Stimulated activated CD4-positive, alpha-beta T cell treated with anti-CD3 and anti-CD28 coated beads, TNF-alpha, amount 100 ng/mL, for 48 hours (primary cell): ENCODE measurements around the gene TOLLIP.

Source experiments
- DNase-seq, 3 donors: peaks; one replicate each; pipeline ENCODE4 v3.0.0-alpha.2; 2020; ENCODE audit warnings: low read depth in 3 of 3

TOLLIP gene

GRCh38 chr11:1298695-1299492 is 10.5 kb downstream of the TOLLIP start:
- DNase-seq, result no peak

- no peak for DNase-seq
Measured at GRCh38 chr11:1297576-1298473, 11.6 kb downstream of the TOLLIP start.

- DNase-seq, result no peak
Measured at GRCh38 chr11:1297011-1297575, 12.3 kb downstream of the TOLLIP start.

- DNase-seq, result no peak
Measured at GRCh38 chr11:1296287-1296686, 13.1 kb downstream of the TOLLIP start.

GRCh38 chr11:1295591-1295990 is 13.8 kb downstream of the TOLLIP start:
- DNase-seq, result no peak

GRCh38 chr11:1295086-1295485 is 14.3 kb downstream of the TOLLIP start:
- DNase-seq, result no peak

- DNase-seq, result no peak
Measured at GRCh38 chr11:1293619-1294015, 15.8 kb downstream of the TOLLIP start.

GRCh38 chr11:1292644-1293618 is 16.5 kb downstream of the TOLLIP start:
- DNase-seq, result no peak

- no peak for DNase-seq
Measured at GRCh38 chr11:1292018-1292643, 17.3 kb downstream of the TOLLIP start.

GRCh38 chr11:1291295-1292017 is 18.0 kb downstream of the TOLLIP start:
- DNase-seq, result no peak

GRCh38 chr11:1290052-1291040 is 19.1 kb downstream of the TOLLIP start:
- no peak for DNase-seq

GRCh38 chr11:1289211-1289935 is 20.1 kb downstream of the TOLLIP start:
- no peak for DNase-seq

- DNase-seq, result no peak
Measured at GRCh38 chr11:1288426-1289151, 20.8 kb downstream of the TOLLIP start.

- DNase-seq, result no peak
Measured at GRCh38 chr11:1287928-1288327, 21.5 kb downstream of the TOLLIP start.

GRCh38 chr11:1285876-1286275 is 23.6 kb downstream of the TOLLIP start:
- no peak for DNase-seq

- DNase-seq, result no peak
Measured at GRCh38 chr11:1285316-1285744, 24.1 kb downstream of the TOLLIP start.

GRCh38 chr11:1283906-1284305 is 25.5 kb downstream of the TOLLIP start:
- no peak for DNase-seq
